Measurements from ENCODE around the gene TTBK1. TPM values are rescaled to one million over a fixed set of nuclear protein-coding genes. Genes with fewer than 3 reads are reported as not detected.
A peak's percentile ranks its signal among the peaks of the same experiment; 100 is the strongest.

TTBK1 gene
- total and polyA plus RNA-seq, 7 donors, result under 0.01 to 0.55 (median 0.25) TPM; not detected in 1

GRCh38 chr6:43247114-43247999, 4.1 kb downstream of the TTBK1 start:
- TF ChIP-seq EP300 (IDR thresholded peaks at IDR 0.05), result no peak
- peak in 2 of 4 donors; percentile 53 to 58 for TF ChIP-seq POLR2AphosphoS5 (IDR thresholded peaks at IDR 0.05)
- 2 to 3% methylated on average over 46 of the region's 46 CpGs for WGBS, 2 donors
- H3K4me1 ChIP-seq, result peaks cover 0 to 15% (median 12%) of the 10 kb centered on the region in 4 donors
- no peaks in the 10 kb centered on the region for H3K9me3 ChIP-seq
- no peaks in the 10 kb centered on the region for H3K36me3 ChIP-seq
- DNase-seq, result peak; percentile 82
- H3K4me3 ChIP-seq, result peak overlapping the region; percentile 26 to 63 (median 55)
- intact Hi-C loops (cut with DNase I), result no loop called here
- H3K27me3 ChIP-seq, result peaks cover 14 to 54% (median 19%) of the 10 kb centered on the region in 3 donors
- peak overlapping the region; percentile 14 to 54 (median 44) for H3K27ac ChIP-seq

DNA sequence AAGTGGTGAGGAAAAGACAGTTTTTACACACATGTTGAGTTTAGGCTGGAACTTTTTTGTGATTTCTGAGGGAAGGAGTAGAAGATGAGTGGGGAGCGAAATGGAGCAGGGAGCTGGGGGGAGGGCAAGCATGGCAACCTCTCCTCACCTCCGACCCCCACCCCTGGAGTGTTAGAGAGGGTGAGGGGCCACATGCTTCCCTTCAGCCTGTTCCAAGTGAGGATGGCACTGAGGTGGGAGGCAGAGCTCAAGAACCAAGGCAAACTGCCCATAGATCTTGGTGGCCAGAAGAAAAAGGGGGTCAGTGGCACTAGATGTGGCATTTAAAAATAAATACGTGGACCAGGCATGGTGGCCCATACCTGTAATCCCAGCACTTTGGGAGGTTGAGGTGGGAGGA, 4.8 kb downstream of the TTBK1 start:
- intact Hi-C loops (cut with DNase I), result no loop called here
- Histone ChIP-seq H3K4me1 (peaks cover 0 to 15% (median 12%) of the 10 kb centered on the region in 4 donors), H3K9me3 (no peaks in the 10 kb centered on the region), H3K4me3 (no peak overlapping the region), H3K36me3 (no peaks in the 10 kb centered on the region), H3K27ac (no peak overlapping the region), H3K27me3 (peaks cover 11 to 54% (median 16%) of the 10 kb centered on the region in 3 donors)
- 81 to 85% methylated on average over 3 of the region's 3 CpGs for WGBS, 2 donors
- TF ChIP-seq CTCF (IDR thresholded peaks at IDR 0.05) (no peak), POLR2A (IDR thresholded peaks at IDR 0.05) (no peak), POLR2AphosphoS5 (IDR thresholded peaks at IDR 0.05) (no peak), EP300 (IDR thresholded peaks at IDR 0.05) (no peak)
- DNase-seq, result no peak

- no peaks in the 10 kb centered on the region for H3K9me3 ChIP-seq
- H3K4me3 ChIP-seq, result no peak overlapping the region
- TF ChIP-seq POLR2A (IDR thresholded peaks at IDR 0.05) (no peak), CTCF (IDR thresholded peaks at IDR 0.05) (no peak), EP300 (IDR thresholded peaks at IDR 0.05) (no peak), POLR2AphosphoS5 (IDR thresholded peaks at IDR 0.05) (no peak)
- no peak overlapping the region for H3K27ac ChIP-seq
- peaks cover 5 to 54% (median 9%) of the 10 kb centered on the region in 3 donors for H3K27me3 ChIP-seq
- DNase-seq, result no peak
- H3K36me3 ChIP-seq, result no peaks in the 10 kb centered on the region
- intact Hi-C loops (cut with DNase I), result no loop called here
- peaks cover 0 to 15% (median 12%) of the 10 kb centered on the region in 4 donors for H3K4me1 ChIP-seq
Observed at GRCh38 chr6:43248791-43249190, 5.5 kb downstream of the TTBK1 start.

DNA sequence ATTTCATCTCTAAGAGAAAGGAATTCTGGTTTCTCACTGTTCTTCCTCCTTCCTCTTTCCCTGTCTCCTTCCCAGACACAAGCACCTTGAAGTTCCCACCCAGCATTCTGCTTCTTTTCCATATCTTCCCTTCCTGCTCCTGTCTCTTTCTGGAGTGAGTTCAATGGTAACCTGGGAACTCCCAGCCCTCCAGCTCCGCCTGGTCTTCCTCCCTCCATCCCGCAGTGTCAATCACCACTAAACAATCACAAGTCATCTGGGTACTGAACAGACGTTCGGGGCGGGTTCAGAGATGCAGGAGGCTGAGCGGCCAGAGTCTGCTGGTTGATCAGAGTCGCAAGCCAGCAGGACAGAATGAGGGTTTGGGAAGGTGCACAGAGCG, 7.7 kb downstream of the TTBK1 start:
- DNase-seq, result no peak
- H3K27me3 ChIP-seq, result peaks cover 0 to 40% (median 3%) of the 10 kb centered on the region in 3 donors
- H3K36me3 ChIP-seq, result no peaks in the 10 kb centered on the region
- no peak overlapping the region for H3K27ac ChIP-seq
- no peak for TF ChIP-seq POLR2AphosphoS5 (IDR thresholded peaks at IDR 0.05)
- no peaks in the 10 kb centered on the region for H3K9me3 ChIP-seq
- no peak overlapping the region for H3K4me3 ChIP-seq
- peaks cover 0 to 15% (median 12%) of the 10 kb centered on the region in 4 donors for H3K4me1 ChIP-seq
- WGBS, 2 donors, result 4 to 11% methylated on average over 8 of the region's 8 CpGs
- intact Hi-C loops (cut with DNase I), result no loop called here

DNA sequence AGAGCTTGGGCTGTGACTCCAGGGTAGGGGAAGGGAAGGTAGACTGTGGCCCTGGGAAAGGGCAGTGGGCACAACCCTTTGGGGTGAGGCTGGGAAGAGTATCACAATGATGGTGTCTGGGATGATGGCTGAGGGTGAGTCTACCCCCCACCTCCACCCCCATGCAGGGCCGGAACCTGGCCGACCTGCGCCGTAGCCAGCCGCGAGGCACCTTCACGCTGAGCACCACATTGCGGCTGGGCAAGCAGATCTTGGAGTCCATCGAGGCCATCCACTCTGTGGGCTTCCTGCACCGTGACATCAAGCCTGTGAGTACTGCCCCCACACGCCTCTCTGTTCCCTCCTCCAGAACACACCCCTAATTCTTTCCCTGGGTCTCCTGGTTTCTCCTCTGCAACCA, 10.1 kb downstream of the TTBK1 start:
- no peaks in the 10 kb centered on the region for H3K36me3 ChIP-seq
- H3K27me3 ChIP-seq, result peaks cover 0 to 33% (median 3%) of the 10 kb centered on the region in 3 donors
- no peak for DNase-seq
- H3K27ac ChIP-seq, result no peak overlapping the region
- intact Hi-C loops (cut with DNase I), result no loop called here
- WGBS, 2 donors, result 95 to 96% methylated on average over 11 of the region's 11 CpGs
- no peak for TF ChIP-seq POLR2AphosphoS5 (IDR thresholded peaks at IDR 0.05)
- no peak for TF ChIP-seq CTCF (IDR thresholded peaks at IDR 0.05)
- TF ChIP-seq POLR2A (IDR thresholded peaks at IDR 0.05), result no peak
- no peak for TF ChIP-seq EP300 (IDR thresholded peaks at IDR 0.05)
- no peaks in the 10 kb centered on the region for H3K9me3 ChIP-seq
- no peaks in the 10 kb centered on the region for H3K4me1 ChIP-seq
- H3K4me3 ChIP-seq, result no peak overlapping the region
